Amygdala (tissue), 56 donors: ENCODE results near the gene KBTBD7.

Source experiments
- DNase-seq, 56 donors: peaks; one replicate each; lab custom pipeline; 2025; lab: John Stamatoyannopoulos, UW

KBTBD7 gene

DNA sequence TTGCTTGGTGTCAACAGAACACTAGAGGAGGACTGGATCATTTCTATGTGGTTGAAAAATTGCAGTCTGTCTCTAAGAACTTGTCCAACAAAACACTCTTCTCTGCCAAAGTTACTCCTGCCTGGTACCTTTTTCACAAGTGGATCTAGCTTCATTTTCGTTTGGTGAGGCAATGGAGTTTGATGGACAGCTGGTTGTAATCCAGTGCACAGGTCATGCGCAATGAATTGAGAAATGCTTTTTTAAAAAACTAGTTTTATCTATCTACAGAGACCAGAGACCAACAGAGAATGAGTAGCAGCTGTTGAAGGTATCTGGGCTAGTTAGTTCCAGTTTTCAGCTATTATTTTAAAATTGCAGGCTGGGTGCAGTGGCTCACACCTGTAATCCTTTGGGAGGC is 49.8 kb downstream of the KBTBD7 start:
- DNase-seq: no peak
